ENCODE results near the gene PHACTR3.

PHACTR3 gene

GRCh38 chr20:59667131-59667530, 62.8 kb downstream of the PHACTR3 start:
- Histone ChIP-seq H3K14ac (ENCODE audit: low read length) (no peak overlapping the region), H4K12ac (ENCODE audit: low read depth, low read length) (no peak overlapping the region), H3K4me3 (ENCODE audit: low read depth, low read length) (no peak overlapping the region), H3K18ac (ENCODE audit: low read length) (no peak overlapping the region), H3K27ac (ENCODE audit: low read depth, low read length) (no peak overlapping the region), H3K4me1 (ENCODE audit: control insufficient read depth in 1 of 2, insufficient read depth in 2 of 2, low read length in 2 of 2) (no peaks in the 10 kb centered on the region), H2AFZ (ENCODE audit: insufficient read depth, low read length, poor library complexity) (no peak overlapping the region), H2AK5ac (ENCODE audit: low read length) (no peak overlapping the region), H3K27me3 (ENCODE audit: insufficient read depth, low read length) (no peaks in the 10 kb centered on the region), H3K79me2 (ENCODE audit: control insufficient read depth, insufficient read depth, low read length, poor library complexity) (no peaks in the 10 kb centered on the region), H3K4me2 (ENCODE audit: low read length) (no peak overlapping the region), H3K23ac (ENCODE audit: low read length) (no peak overlapping the region), H2BK12ac (ENCODE audit: low read length) (no peak overlapping the region), H3K36me3 (ENCODE audit: control insufficient read depth in 1 of 2, insufficient read depth in 2 of 2, low read length in 2 of 2) (no peaks in the 10 kb centered on the region), H2BK5ac (ENCODE audit: low read depth, low read length, poor library complexity) (no peak overlapping the region), H3K9me3 (ENCODE audit: insufficient read depth, low read depth, low read length) (peaks cover 71% of the 10 kb centered on the region), H4K8ac (ENCODE audit: low read depth, low read length) (no peak overlapping the region), H3K9ac (ENCODE audit: low read length) (no peak overlapping the region), H4K91ac (ENCODE audit: low read depth, low read length) (no peak overlapping the region), H3K79me1 (ENCODE audit: low read length) (no peaks in the 10 kb centered on the region), H3K4ac (ENCODE audit: low read depth, low read length) (no peak overlapping the region), H2BK120ac (ENCODE audit: insufficient read depth, low read length, poor library complexity) (no peak overlapping the region)
- DNase-seq, result no peak
- no CpG with 5 or more reads among the region's 3 CpGs for WGBS (ENCODE audit: extremely low coverage, insufficient coverage, insufficient read length)

- H3K4me3 ChIP-seq (ENCODE audit: low read depth, low read length), result peak overlapping the region; percentile 31
- no peak overlapping the region for H3K14ac ChIP-seq (ENCODE audit: low read length)
- no peak overlapping the region for H4K12ac ChIP-seq (ENCODE audit: low read depth, low read length)
- peaks cover 72% of the 10 kb centered on the region for H3K9me3 ChIP-seq (ENCODE audit: insufficient read depth, low read depth, low read length)
- H3K36me3 ChIP-seq (ENCODE audit: control insufficient read depth in 1 of 2, insufficient read depth in 2 of 2, low read length in 2 of 2), result no peaks in the 10 kb centered on the region
- H2AK5ac ChIP-seq (ENCODE audit: low read length), result no peak overlapping the region
- no peak overlapping the region for H2BK120ac ChIP-seq (ENCODE audit: insufficient read depth, low read length, poor library complexity)
- no peak overlapping the region for H3K23ac ChIP-seq (ENCODE audit: low read length)
- H3K4me1 ChIP-seq (ENCODE audit: control insufficient read depth in 1 of 2, insufficient read depth in 2 of 2, low read length in 2 of 2), result no peaks in the 10 kb centered on the region
- no peaks in the 10 kb centered on the region for H3K27me3 ChIP-seq (ENCODE audit: insufficient read depth, low read length)
- no peaks in the 10 kb centered on the region for H3K79me2 ChIP-seq (ENCODE audit: control insufficient read depth, insufficient read depth, low read length, poor library complexity)
- no peak overlapping the region for H2BK12ac ChIP-seq (ENCODE audit: low read length)
- no peak overlapping the region for H3K4me2 ChIP-seq (ENCODE audit: low read length)
- H2BK5ac ChIP-seq (ENCODE audit: low read depth, low read length, poor library complexity), result no peak overlapping the region
- no peak overlapping the region for H3K18ac ChIP-seq (ENCODE audit: low read length)
- H3K9ac ChIP-seq (ENCODE audit: low read length), result no peak overlapping the region
- no peak overlapping the region for H3K27ac ChIP-seq (ENCODE audit: low read depth, low read length)
- no peaks in the 10 kb centered on the region for H3K79me1 ChIP-seq (ENCODE audit: low read length)
- H4K91ac ChIP-seq (ENCODE audit: low read depth, low read length), result no peak overlapping the region
- H3K4ac ChIP-seq (ENCODE audit: low read depth, low read length), result no peak overlapping the region
- no CpG with 5 or more reads among the region's 16 CpGs for WGBS (ENCODE audit: extremely low coverage, insufficient coverage, insufficient read length)
- DNase-seq, result no peak
- H4K8ac ChIP-seq (ENCODE audit: low read depth, low read length), result no peak overlapping the region
- H2AFZ ChIP-seq (ENCODE audit: insufficient read depth, low read length, poor library complexity), result no peak overlapping the region
These were observed 63.7 kb downstream of the PHACTR3 start for GRCh38 chr20:59667981-59668515.

- no peak overlapping the region for H3K4me3 ChIP-seq (ENCODE audit: low read depth, low read length)
- no peak overlapping the region for H3K4ac ChIP-seq (ENCODE audit: low read depth, low read length)
- H3K9ac ChIP-seq (ENCODE audit: low read length), result no peak overlapping the region
- WGBS (ENCODE audit: extremely low coverage, insufficient coverage, insufficient read length), result no CpG with 5 or more reads among the region's 11 CpGs
- no peaks in the 10 kb centered on the region for H3K4me1 ChIP-seq (ENCODE audit: control insufficient read depth in 1 of 2, insufficient read depth in 2 of 2, low read length in 2 of 2)
- H3K27me3 ChIP-seq (ENCODE audit: insufficient read depth, low read length), result no peaks in the 10 kb centered on the region
- DNase-seq, result no peak
- no peak overlapping the region for H2BK12ac ChIP-seq (ENCODE audit: low read length)
- H3K18ac ChIP-seq (ENCODE audit: low read length), result no peak overlapping the region
- no peak overlapping the region for H3K4me2 ChIP-seq (ENCODE audit: low read length)
- no peak overlapping the region for H2AK5ac ChIP-seq (ENCODE audit: low read length)
- no peak overlapping the region for H4K12ac ChIP-seq (ENCODE audit: low read depth, low read length)
- H2AFZ ChIP-seq (ENCODE audit: insufficient read depth, low read length, poor library complexity), result no peak overlapping the region
- no peak overlapping the region for H4K91ac ChIP-seq (ENCODE audit: low read depth, low read length)
- peaks cover 76% of the 10 kb centered on the region for H3K9me3 ChIP-seq (ENCODE audit: insufficient read depth, low read depth, low read length)
- no peaks in the 10 kb centered on the region for H3K36me3 ChIP-seq (ENCODE audit: control insufficient read depth in 1 of 2, insufficient read depth in 2 of 2, low read length in 2 of 2)
- H3K79me2 ChIP-seq (ENCODE audit: control insufficient read depth, insufficient read depth, low read length, poor library complexity), result no peaks in the 10 kb centered on the region
- no peak overlapping the region for H2BK120ac ChIP-seq (ENCODE audit: insufficient read depth, low read length, poor library complexity)
- H3K27ac ChIP-seq (ENCODE audit: low read depth, low read length), result no peak overlapping the region
- H3K79me1 ChIP-seq (ENCODE audit: low read length), result no peaks in the 10 kb centered on the region
- no peak overlapping the region for H4K8ac ChIP-seq (ENCODE audit: low read depth, low read length)
- H2BK5ac ChIP-seq (ENCODE audit: low read depth, low read length, poor library complexity), result no peak overlapping the region
- no peak overlapping the region for H3K23ac ChIP-seq (ENCODE audit: low read length)
- no peak overlapping the region for H3K14ac ChIP-seq (ENCODE audit: low read length)
These were observed 64.8 kb downstream of the PHACTR3 start for GRCh38 chr20:59668926-59669850.

- no peak overlapping the region for H4K91ac ChIP-seq (ENCODE audit: low read depth, low read length)
- no peak overlapping the region for H3K4me3 ChIP-seq (ENCODE audit: low read depth, low read length)
- no peak overlapping the region for H2BK120ac ChIP-seq (ENCODE audit: insufficient read depth, low read length, poor library complexity)
- H2BK5ac ChIP-seq (ENCODE audit: low read depth, low read length, poor library complexity), result no peak overlapping the region
- H3K79me2 ChIP-seq (ENCODE audit: control insufficient read depth, insufficient read depth, low read length, poor library complexity), result no peaks in the 10 kb centered on the region
- no peaks in the 10 kb centered on the region for H3K27me3 ChIP-seq (ENCODE audit: insufficient read depth, low read length)
- DNase-seq, result no peak
- peaks cover 75% of the 10 kb centered on the region for H3K9me3 ChIP-seq (ENCODE audit: insufficient read depth, low read depth, low read length)
- no peak overlapping the region for H3K9ac ChIP-seq (ENCODE audit: low read length)
- H2AFZ ChIP-seq (ENCODE audit: insufficient read depth, low read length, poor library complexity), result no peak overlapping the region
- no peak overlapping the region for H4K12ac ChIP-seq (ENCODE audit: low read depth, low read length)
- no peaks in the 10 kb centered on the region for H3K79me1 ChIP-seq (ENCODE audit: low read length)
- no peak overlapping the region for H3K4me2 ChIP-seq (ENCODE audit: low read length)
- no peak overlapping the region for H4K8ac ChIP-seq (ENCODE audit: low read depth, low read length)
- no peak overlapping the region for H2AK5ac ChIP-seq (ENCODE audit: low read length)
- H3K14ac ChIP-seq (ENCODE audit: low read length), result no peak overlapping the region
- WGBS (ENCODE audit: extremely low coverage, insufficient coverage, insufficient read length), result no CpG with 5 or more reads among the region's 9 CpGs
- no peak overlapping the region for H3K4ac ChIP-seq (ENCODE audit: low read depth, low read length)
- H3K36me3 ChIP-seq (ENCODE audit: control insufficient read depth in 1 of 2, insufficient read depth in 2 of 2, low read length in 2 of 2), result no peaks in the 10 kb centered on the region
- no peak overlapping the region for H3K27ac ChIP-seq (ENCODE audit: low read depth, low read length)
- no peak overlapping the region for H3K23ac ChIP-seq (ENCODE audit: low read length)
- H2BK12ac ChIP-seq (ENCODE audit: low read length), result no peak overlapping the region
- H3K4me1 ChIP-seq (ENCODE audit: control insufficient read depth in 1 of 2, insufficient read depth in 2 of 2, low read length in 2 of 2), result no peaks in the 10 kb centered on the region
- H3K18ac ChIP-seq (ENCODE audit: low read length), result no peak overlapping the region
These were observed 66.6 kb downstream of the PHACTR3 start for GRCh38 chr20:59670786-59671492.
